Natural killer cell treated with Interleukin-12 subunit alpha and Interleukin-12 subunit beta and Interleukin-15 and Interleukin-18, amount 100 ng/mL, for 72 hours (primary cell): ENCODE measurements around the gene NDUFAF4. TPM values are rescaled to one million over a fixed set of nuclear protein-coding genes. Genes with fewer than 3 reads are reported as not detected.
A peak's percentile ranks its signal among the peaks of the same experiment; 100 is the strongest.

Experiments
- ATAC-seq, 2 donors: fragments of 150-1000 bp; cut with Tn5 transposase in 1 of 2; sonication (Bioruptor Pico), chemical (Tn5 transposase) in 1 of 2; 2 replicates each; pipeline ENCODE4 v1.10.0; 2021
- DNase-seq: peaks from one replicate; pipeline ENCODE4 v3.0.0; 2022; ENCODE audit warnings: low spot score
- H3K27ac Mint-ChIP-seq, 2 donors: 1 replicate in 1 of 2; 2 replicates in 1 of 2; pipeline ENCODE4 v1.8.0; 2022; ENCODE audit warnings: mixed read lengths in 2 of 2, mild to moderate bottlenecking in 1 of 2, moderate library complexity in 1 of 2
- H3K27me3 Mint-ChIP-seq, 2 donors: 1 replicate in 1 of 2; 2 replicates in 1 of 2; pipeline ENCODE4 v1.8.0; 2022; ENCODE audit warnings: mixed read lengths in 2 of 2
- H3K36me3 Mint-ChIP-seq: one replicate; pipeline ENCODE4 v1.8.0; 2022; ENCODE audit warnings: mixed read lengths
- H3K4me1 Mint-ChIP-seq, 2 donors: 1 replicate in 1 of 2; 2 replicates in 1 of 2; pipeline ENCODE4 v1.8.0; 2022; ENCODE audit warnings: low read depth in 2 of 2, mixed read lengths in 2 of 2, mild to moderate bottlenecking in 1 of 2
- H3K4me3 Mint-ChIP-seq: one replicate; pipeline ENCODE4 v1.8.0; 2022; ENCODE audit warnings: mixed read lengths
- H3K9me3 Mint-ChIP-seq: 2 replicates; pipeline ENCODE4 v1.8.0; 2022; ENCODE audit warnings: mixed read lengths
- total RNA-seq, 2 donors: library from RNA; stranded (reverse); gene quantifications; one replicate each; pipeline ENCODE4 v1.2.3, GENCODE V29; 2022

The NDUFAF4 gene
- total RNA-seq, 2 donors from 2014 or later, result 39.0 to 67.7 TPM

DNA sequence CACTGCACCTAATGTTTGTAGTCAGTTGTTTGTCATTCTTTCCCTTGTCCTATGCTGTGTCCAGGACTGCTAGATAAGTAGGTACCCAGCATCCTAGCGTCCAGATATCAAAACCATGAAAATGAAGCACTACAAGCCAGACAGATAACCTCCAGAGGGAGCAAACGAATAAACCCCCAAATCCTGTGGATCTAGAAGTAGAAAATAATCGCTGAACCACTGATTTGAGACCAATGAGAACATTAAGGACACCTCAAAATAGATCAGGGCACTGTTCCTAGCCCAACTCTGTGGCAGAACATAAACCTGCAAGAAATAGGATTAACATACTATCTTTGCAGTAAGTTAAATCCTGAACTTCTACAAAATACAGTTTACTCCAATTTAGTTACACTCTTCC lies 25.7 kb upstream of the NDUFAF4 start:
- ATAC-seq, result no peak
- no peaks in the 10 kb centered on the region for H3K9me3 Mint-ChIP-seq
- peaks cover 10 to 15% of the 10 kb centered on the region in 2 donors for H3K27me3 Mint-ChIP-seq
- DNase-seq, result no peak
- H3K36me3 Mint-ChIP-seq, result no peaks in the 10 kb centered on the region
- peak overlapping the region; percentile 86 to 88 for H3K27ac Mint-ChIP-seq
- H3K4me3 Mint-ChIP-seq, result peak overlapping the region; percentile 93
- H3K4me1 Mint-ChIP-seq, result peaks cover 21 to 33% of the 10 kb centered on the region in 2 donors

DNA sequence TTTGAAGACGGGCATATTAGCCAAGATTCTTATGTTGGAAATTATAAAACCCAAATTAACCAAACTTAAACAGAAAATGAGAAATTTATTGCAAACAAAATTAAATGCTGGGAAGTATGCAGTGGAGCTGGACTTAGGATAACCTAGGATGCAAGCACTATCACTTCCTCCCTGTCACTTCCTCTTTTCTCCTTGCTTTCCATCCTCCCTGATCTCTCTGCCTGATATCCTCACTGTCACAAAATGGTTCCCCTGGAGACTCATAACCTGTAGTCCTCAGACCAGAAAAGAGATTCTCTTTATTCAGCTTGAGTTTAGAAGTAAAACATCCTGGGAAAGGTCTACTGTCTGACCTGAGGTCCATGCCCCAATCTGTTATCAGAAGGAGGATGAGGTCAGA lies 19.4 kb upstream of the NDUFAF4 start:
- no peaks in the 10 kb centered on the region for H3K9me3 Mint-ChIP-seq
- no peaks in the 10 kb centered on the region for H3K36me3 Mint-ChIP-seq
- H3K4me3 Mint-ChIP-seq, result no peak overlapping the region
- H3K27me3 Mint-ChIP-seq, result peaks cover 26 to 54% of the 10 kb centered on the region in 2 donors
- H3K27ac Mint-ChIP-seq, result no peak overlapping the region
- no peak for ATAC-seq
- peaks cover 5 to 10% of the 10 kb centered on the region in 2 donors for H3K4me1 Mint-ChIP-seq
- DNase-seq, result no peak

DNA sequence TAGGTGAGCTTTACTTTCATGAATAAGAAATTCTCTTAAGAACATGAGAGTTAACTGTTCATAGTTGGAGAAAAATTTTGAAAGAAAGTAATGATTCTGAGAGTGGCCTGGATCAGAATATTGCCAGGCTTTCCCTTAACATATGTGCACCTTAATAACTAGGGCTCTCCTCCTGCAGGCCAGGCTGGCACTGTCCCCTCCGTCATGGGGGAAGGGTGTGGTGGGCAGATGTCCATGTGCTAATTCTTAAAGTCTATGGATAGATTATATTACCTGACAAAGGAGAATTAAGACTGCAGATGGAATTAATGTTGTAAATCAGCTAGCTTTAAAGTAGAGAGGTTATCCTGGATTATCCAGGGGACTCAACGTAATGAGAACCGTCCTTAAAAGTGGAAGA lies 15.9 kb upstream of the NDUFAF4 start:
- Mint-ChIP-seq H3K36me3 (no peaks in the 10 kb centered on the region), H3K27me3 (peaks cover 37 to 71% of the 10 kb centered on the region in 2 donors), H3K9me3 (no peaks in the 10 kb centered on the region), H3K4me1 (peaks cover 0 to 6% of the 10 kb centered on the region in 2 donors), H3K4me3 (no peak overlapping the region), H3K27ac (no peak overlapping the region)
- no peak for ATAC-seq
- DNase-seq, result no peak

DNA sequence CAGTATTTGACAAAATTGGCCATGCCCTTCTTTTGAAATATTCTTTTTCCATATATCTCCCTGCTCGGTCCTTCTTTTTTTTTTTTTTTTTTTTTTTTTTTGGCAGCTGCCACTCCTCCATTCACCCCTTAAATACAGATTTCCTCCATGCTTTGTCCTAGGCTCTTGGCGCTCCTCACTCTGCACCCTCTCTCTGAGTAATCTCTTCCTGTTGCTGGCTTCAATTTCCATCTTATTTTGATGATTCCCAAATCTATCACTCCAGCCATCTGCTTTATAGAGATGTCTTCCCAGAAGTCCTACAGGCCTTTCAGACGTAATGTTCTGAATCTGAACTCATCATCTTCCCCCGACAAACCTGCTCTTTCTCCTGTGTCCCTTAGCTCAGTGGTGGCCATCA lies 14.1 kb upstream of the NDUFAF4 start:
- H3K27me3 Mint-ChIP-seq, result peaks cover 28 to 68% of the 10 kb centered on the region in 2 donors
- ATAC-seq (no peak), DNase-seq (no peak)
- H3K4me3 Mint-ChIP-seq, result no peak overlapping the region
- no peaks in the 10 kb centered on the region for H3K36me3 Mint-ChIP-seq
- H3K27ac Mint-ChIP-seq, result no peak overlapping the region
- no peaks in the 10 kb centered on the region for H3K9me3 Mint-ChIP-seq
- H3K4me1 Mint-ChIP-seq, result peaks cover 6 to 16% of the 10 kb centered on the region in 2 donors

DNA sequence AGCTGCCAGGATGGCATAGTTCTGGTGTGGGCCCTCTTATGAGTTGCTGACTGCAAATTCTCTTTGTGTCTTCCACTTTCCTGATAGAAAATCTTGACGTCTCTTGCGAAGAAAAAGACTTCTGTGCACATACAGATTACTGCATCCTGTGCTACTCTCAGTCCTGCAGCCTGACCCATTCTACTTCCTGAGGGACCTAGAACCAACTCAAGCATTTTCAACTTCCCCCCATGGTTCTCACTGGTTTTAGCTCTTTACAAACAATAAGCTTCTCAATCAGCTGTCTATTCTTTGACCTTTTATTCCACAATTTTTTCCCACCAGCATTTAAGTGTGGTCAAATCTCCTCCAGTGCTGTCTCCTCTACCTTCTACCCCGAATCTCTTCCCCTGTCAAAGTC lies 13.5 kb upstream of the NDUFAF4 start:
- Mint-ChIP-seq H3K27ac (no peak overlapping the region), H3K4me1 (peaks cover 9 to 22% of the 10 kb centered on the region in 2 donors), H3K27me3 (peaks cover 31 to 69% of the 10 kb centered on the region in 2 donors), H3K9me3 (no peaks in the 10 kb centered on the region), H3K36me3 (no peaks in the 10 kb centered on the region), H3K4me3 (no peak overlapping the region)
- no peak for DNase-seq
- no peak for ATAC-seq

DNA sequence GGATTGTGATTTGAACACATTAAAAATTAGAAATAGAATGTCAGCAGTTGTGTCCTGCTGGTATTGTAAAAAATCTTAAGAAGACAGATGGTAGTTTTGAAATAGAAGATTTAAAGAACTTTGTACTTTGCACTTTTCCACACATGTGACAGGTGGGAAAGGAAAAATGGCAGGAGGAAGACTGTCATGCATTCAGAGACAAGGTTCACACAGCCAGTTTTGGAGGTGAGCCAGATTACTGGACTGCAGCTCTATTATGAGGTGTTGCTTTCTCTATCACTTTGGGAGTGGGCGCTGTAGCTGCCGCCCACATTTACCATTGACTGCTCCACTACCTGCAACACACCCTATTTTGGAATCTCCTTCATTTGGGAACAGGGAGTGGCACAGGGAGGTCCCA lies 12.1 kb upstream of the NDUFAF4 start:
- H3K9me3 Mint-ChIP-seq, result no peaks in the 10 kb centered on the region
- peaks cover 33 to 71% of the 10 kb centered on the region in 2 donors for H3K27me3 Mint-ChIP-seq
- peaks cover 14 to 25% of the 10 kb centered on the region in 2 donors for H3K4me1 Mint-ChIP-seq
- no peaks in the 10 kb centered on the region for H3K36me3 Mint-ChIP-seq
- H3K27ac Mint-ChIP-seq, result no peak overlapping the region
- no peak overlapping the region for H3K4me3 Mint-ChIP-seq
- ATAC-seq, result no peak
- DNase-seq, result no peak

DNA sequence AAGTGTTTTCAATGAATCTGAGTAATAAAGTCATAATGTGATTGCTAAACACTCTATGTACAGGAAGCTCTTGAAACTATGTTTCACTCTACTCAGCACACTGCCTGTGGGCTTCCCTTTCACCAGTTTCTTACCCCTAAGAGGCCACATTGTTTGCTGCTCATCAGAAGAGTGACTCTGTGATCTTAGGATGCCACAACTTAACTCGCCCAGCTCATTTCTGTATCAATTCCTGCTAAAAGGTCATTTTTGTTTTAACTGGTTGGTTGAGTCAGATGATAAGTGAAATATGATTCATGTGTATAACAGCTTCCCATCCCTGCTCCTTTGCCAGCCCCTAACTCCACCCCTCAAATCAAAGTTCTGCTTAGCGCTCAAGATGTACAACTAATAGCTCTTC lies 9.8 kb upstream of the NDUFAF4 start:
- peak overlapping the region; percentile 30 for H3K4me3 Mint-ChIP-seq
- H3K27me3 Mint-ChIP-seq, result peaks cover 34 to 61% of the 10 kb centered on the region in 2 donors
- H3K36me3 Mint-ChIP-seq, result no peaks in the 10 kb centered on the region
- DNase-seq (peak; percentile 65), ATAC-seq (peak; percentile 95 to 99)
- H3K9me3 Mint-ChIP-seq, result no peaks in the 10 kb centered on the region
- peaks cover 15 to 25% of the 10 kb centered on the region in 2 donors for H3K4me1 Mint-ChIP-seq
- peak overlapping the region; percentile 36 to 72 for H3K27ac Mint-ChIP-seq

DNA sequence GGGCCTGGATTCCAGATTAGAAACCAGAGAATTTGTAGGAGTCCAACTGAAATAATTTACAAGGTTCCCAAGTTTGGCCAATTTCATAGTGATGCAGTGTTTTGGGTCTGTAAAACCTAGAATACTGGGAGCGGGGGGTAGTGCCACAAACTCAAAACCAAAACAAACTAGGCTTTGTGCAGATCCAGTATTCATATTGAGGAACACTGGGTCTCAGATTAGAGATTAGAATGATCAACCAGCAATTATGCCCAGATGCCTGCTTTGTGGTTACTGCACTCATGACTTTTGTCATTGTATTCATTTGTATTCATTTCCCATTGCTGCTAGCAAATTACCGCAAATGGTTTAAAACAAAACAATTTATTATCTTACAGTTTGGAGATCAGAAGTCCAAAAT lies 3.2 kb upstream of the NDUFAF4 start:
- no peaks in the 10 kb centered on the region for H3K9me3 Mint-ChIP-seq
- DNase-seq (no peak), ATAC-seq (no peak)
- peaks cover 10 to 17% of the 10 kb centered on the region in 2 donors for H3K4me1 Mint-ChIP-seq
- no peak overlapping the region for H3K27ac Mint-ChIP-seq
- peaks cover 25 to 28% of the 10 kb centered on the region in 2 donors for H3K27me3 Mint-ChIP-seq
- H3K36me3 Mint-ChIP-seq, result peaks cover 3% of the 10 kb centered on the region
- H3K4me3 Mint-ChIP-seq, result no peak overlapping the region

DNA sequence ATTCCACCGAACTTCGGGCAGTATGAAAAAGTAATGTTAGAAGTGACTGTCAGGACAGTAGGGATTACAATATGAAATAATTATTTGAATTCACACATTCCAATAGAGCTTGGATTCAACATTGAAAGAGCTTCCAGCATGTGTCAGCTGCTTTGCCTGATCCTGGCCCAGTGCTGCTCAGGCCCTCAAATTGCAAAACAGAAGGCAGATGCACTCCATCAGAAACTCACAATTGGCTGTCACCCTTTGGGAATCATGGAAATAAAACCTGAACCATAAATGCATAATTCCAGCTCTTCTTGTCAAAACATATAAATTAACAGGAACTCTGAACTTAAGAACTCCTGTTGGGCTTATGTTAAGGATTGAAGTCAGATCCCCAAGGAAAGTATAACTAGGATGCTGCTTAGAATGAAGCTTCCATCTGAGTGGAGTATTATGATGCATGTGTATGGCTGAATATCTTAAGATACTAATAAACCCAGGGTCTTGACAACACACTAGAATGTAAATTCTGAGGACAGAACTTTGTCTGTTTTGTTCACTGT lies 1.8 kb upstream of the NDUFAF4 start:
- Mint-ChIP-seq H3K4me1 (peaks cover 9 to 20% of the 10 kb centered on the region in 2 donors), H3K36me3 (peaks cover 6% of the 10 kb centered on the region), H3K9me3 (no peaks in the 10 kb centered on the region), H3K27ac (no peak overlapping the region), H3K27me3 (peaks cover 15 to 17% of the 10 kb centered on the region in 2 donors), H3K4me3 (no peak overlapping the region)
- DNase-seq, result no peak
- no peak for ATAC-seq

DNA sequence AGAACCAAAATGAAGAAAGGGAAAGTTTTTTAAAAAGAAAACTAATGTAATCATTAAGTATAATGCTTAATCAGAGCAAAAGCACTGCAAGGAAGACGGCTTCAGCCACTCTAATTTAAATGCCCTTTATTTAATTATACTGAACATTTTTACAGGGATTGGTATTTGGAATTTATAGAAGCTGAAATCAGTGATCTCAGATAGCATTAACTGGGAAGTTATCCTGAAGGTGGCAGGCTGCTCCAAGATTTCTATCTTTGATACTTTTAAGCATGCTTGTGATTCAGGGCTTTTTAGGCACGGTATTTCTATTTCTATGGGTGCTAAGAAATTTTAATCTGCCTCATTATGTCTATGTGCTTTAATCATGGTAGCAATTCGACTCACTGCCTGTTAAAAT lies 1.3 kb upstream of the NDUFAF4 start:
- peak overlapping the region; percentile 94 for H3K4me3 Mint-ChIP-seq
- no peaks in the 10 kb centered on the region for H3K9me3 Mint-ChIP-seq
- peak overlapping the region; percentile 92 to 99 for H3K27ac Mint-ChIP-seq

DNA sequence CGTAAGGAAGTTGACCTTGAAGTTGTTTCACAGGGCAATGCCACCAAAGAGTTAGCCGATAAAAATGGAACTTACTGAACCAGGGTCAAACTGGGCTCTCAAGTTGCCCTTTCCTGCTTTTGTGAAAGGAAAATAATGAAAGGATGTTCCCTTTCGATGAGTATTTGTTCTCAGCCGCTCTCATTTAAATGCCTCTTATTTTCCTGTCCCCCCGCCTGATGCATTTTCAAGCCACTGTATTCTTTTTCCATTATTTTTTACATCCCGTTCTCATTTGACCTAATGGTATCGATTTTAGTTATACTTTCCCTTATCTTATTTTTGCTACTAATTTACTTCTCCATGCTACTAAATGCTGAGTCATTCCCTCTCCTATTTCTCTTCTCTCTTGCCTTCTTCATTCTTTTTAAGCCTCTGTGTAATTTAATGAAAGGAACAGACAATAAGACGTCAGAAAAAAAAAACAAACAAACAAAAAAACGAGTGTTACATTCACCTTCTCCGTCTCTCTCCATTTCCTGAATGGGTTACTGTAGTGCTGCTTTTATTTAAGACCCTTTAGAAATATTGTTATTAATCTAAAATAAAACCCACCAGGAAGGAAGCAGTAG lies 655 bp upstream of the NDUFAF4 start:
- ATAC-seq, result no peak
- H3K27ac Mint-ChIP-seq, result peak overlapping the region; percentile 92 to 99

More for the DNA sequence above, 1.3 kb upstream of the NDUFAF4 start:
- ATAC-seq, result no peak
- H3K27me3 Mint-ChIP-seq, result peaks cover 14 to 17% of the 10 kb centered on the region in 2 donors
- peaks cover 9 to 20% of the 10 kb centered on the region in 2 donors for H3K4me1 Mint-ChIP-seq
- peaks cover 6% of the 10 kb centered on the region for H3K36me3 Mint-ChIP-seq
- DNase-seq, result no peak

DNA sequence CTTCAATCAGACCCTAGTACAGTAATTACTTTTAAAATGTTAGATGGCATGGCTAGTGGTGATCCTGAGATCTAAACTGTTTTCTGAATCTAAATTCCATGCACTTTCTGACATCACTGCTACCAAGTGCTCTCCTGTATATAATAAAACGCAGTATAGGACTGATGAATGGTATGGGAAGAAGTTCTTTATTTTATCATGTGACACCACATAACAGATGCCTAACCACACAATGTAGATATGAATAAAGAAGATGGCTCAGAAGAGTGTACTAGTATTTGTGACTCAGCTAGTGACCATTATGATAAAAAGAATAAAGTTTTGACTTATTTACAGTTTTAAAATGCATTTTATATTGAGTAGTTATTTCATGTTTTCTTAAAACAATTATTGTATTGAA lies 8.5 kb downstream of the NDUFAF4 start:
- DNase-seq, result no peak
- Mint-ChIP-seq H3K9me3 (no peaks in the 10 kb centered on the region), H3K4me3 (no peak overlapping the region), H3K27ac (no peak overlapping the region), H3K36me3 (no peaks in the 10 kb centered on the region), H3K27me3 (peaks cover 0 to 5% of the 10 kb centered on the region in 2 donors), H3K4me1 (no peaks in the 10 kb centered on the region)
- no peak for ATAC-seq

More for the DNA sequence above, 655 bp upstream of the NDUFAF4 start:
- Mint-ChIP-seq H3K36me3 (peaks cover 6% of the 10 kb centered on the region), H3K4me1 (peaks cover 9 to 20% of the 10 kb centered on the region in 2 donors), H3K9me3 (no peaks in the 10 kb centered on the region), H3K4me3 (peak overlapping the region; percentile 94), H3K27me3 (peaks cover 14% of the 10 kb centered on the region in 2 donors)
- no peak for DNase-seq

DNA sequence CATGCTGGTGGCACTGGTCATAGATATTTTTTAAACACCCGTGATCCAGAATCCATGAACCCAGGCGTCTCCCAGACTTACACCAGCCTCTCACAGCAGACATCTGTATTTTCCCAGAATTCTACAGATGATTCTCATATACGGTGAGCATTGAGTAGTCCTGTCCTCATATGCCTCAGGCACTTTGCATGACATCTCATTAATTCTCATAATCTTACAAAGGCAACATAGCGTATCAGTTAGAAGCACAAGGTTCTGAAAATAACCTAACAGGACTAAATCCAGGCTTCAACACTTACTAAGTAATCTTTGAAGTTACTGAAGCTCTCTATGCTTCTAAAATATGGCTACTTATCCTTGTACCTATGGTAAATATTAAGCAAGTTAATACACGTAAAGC lies 8.9 kb downstream of the NDUFAF4 start:
- no peak for ATAC-seq
- Mint-ChIP-seq H3K27ac (no peak overlapping the region), H3K36me3 (no peaks in the 10 kb centered on the region)

DNA sequence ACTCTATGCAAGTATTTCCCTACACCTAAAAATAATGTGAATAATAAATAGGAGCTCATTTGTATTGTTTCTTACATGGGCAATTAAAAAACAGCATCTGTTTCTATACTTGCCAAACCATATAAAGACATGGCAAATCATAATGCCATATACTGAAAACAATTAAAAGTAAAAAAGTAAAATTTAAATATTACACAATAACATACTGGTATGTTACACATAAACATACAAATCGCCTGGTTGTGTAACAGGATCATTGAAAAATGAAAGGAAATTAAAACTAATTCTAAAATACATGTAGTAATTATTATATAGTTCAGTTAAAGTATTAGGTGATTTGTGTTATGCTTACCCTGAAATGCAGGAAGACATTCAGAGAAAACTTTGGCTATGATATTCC lies 11.2 kb downstream of the NDUFAF4 start:
- Mint-ChIP-seq H3K9me3 (no peaks in the 10 kb centered on the region), H3K36me3 (no peaks in the 10 kb centered on the region), H3K27ac (no peak overlapping the region), H3K4me3 (no peak overlapping the region), H3K4me1 (no peaks in the 10 kb centered on the region), H3K27me3 (peaks cover 6 to 11% of the 10 kb centered on the region in 2 donors)
- DNase-seq (no peak), ATAC-seq (no peak)

More for the DNA sequence above, 8.9 kb downstream of the NDUFAF4 start:
- no peaks in the 10 kb centered on the region for H3K9me3 Mint-ChIP-seq
- no peak for DNase-seq
- H3K27me3 Mint-ChIP-seq, result peaks cover 0 to 9% of the 10 kb centered on the region in 2 donors
- no peak overlapping the region for H3K4me3 Mint-ChIP-seq
- no peaks in the 10 kb centered on the region for H3K4me1 Mint-ChIP-seq
